IMR-90 (cell line): ENCODE measurements around the gene DALRD3. TPM values are rescaled to one million over a fixed set of nuclear protein-coding genes. Genes with fewer than 3 reads are reported as not detected.

Source experiments
- ATAC-seq: fragments of 200-7000 bp; cut with Tn5 transposase; 2 replicates; pipeline ENCODE4 v1.9.1; 2020; ENCODE audit warnings: low read depth, mild to moderate bottlenecking, moderate library complexity
- BruUV-seq: library from RNA; stranded (reverse); fragments of 400-500 nt; replicated peaks from 2 replicates; lab custom pipeline; 2021; lab: Mats Ljungman, UMichigan
- CTCF ChIA-PET: fragments of 300-600 bp; formaldehyde crosslinking; extraction: SDS; loops from one replicate; lab custom pipeline; 2021; ENCODE audit warnings: antibody characterized with exemption; lab: Yijun Ruan, JAX
- POLR2A ChIA-PET: fragments of 300-600 bp; sonication (Branson Sonifier 250); formaldehyde crosslinking; loops from one replicate; lab custom pipeline; 2022; ENCODE audit warnings: antibody characterized with exemption; ENCODE audit not compliant: unreplicated experiment; lab: Charles Lee
- DNase-seq: peaks from one replicate; pipeline ENCODE4 v3.0.0; 2013
- H2AFZ ChIP-seq: replicated peaks from 2 replicates; pipeline ENCODE3; 2013; ENCODE audit warnings: low read length, mild to moderate bottlenecking; ENCODE audit not compliant: poor library complexity
- H2AK5ac ChIP-seq: 2 replicates; pipeline ENCODE4 v1.6.1; 2013; ENCODE audit warnings: low read depth, low read length, inconsistent platforms
- H2AK9ac ChIP-seq: replicated peaks from 2 replicates; pipeline ENCODE3; 2013; ENCODE audit warnings: mild to moderate bottlenecking, low read depth, low read length, moderate library complexity; ENCODE audit not compliant: poor library complexity
- H2BK120ac ChIP-seq: 2 replicates; pipeline ENCODE4 v1.6.1; 2013; ENCODE audit warnings: low read depth, low read length, inconsistent platforms
- H2BK15ac ChIP-seq: 3 replicates; pipeline ENCODE4 v1.6.1; 2013; ENCODE audit warnings: low read depth, low read length, inconsistent platforms
- H2BK20ac ChIP-seq: 2 replicates; pipeline ENCODE4 v1.6.1; 2013; ENCODE audit warnings: low read depth, mild to moderate bottlenecking, inconsistent platforms, low read length, moderate library complexity
- H2BK5ac ChIP-seq: 2 replicates; pipeline ENCODE4 v1.6.1; 2013; ENCODE audit warnings: mild to moderate bottlenecking, low read depth, low read length, inconsistent platforms; ENCODE audit not compliant: poor library complexity, severe bottlenecking
- H3K14ac ChIP-seq: replicated peaks from 2 replicates; pipeline ENCODE4 v1.6.1; 2013; ENCODE audit warnings: low read depth, low read length, inconsistent platforms
- H3K18ac ChIP-seq: 2 replicates; pipeline ENCODE4 v1.6.1; 2013; ENCODE audit warnings: low read depth, low read length, control low read depth
- H3K23ac ChIP-seq: 2 replicates; pipeline ENCODE4 v1.6.1; 2013; ENCODE audit warnings: low read depth, low read length, inconsistent platforms
- H3K27ac ChIP-seq: 2 replicates; pipeline ENCODE4 v1.5.1; 2013; ENCODE audit warnings: mild to moderate bottlenecking, control low read depth, low read length; ENCODE audit not compliant: insufficient read depth
- H3K27me3 ChIP-seq: 2 replicates; pipeline ENCODE4 v1.6.1; 2013; ENCODE audit warnings: low read length; ENCODE audit not compliant: control insufficient read depth, insufficient read depth
- H3K36me3 ChIP-seq: 2 replicates; pipeline ENCODE4 v1.6.1; 2013; ENCODE audit warnings: low read length, mixed read lengths; ENCODE audit not compliant: control insufficient read depth, insufficient read depth
- H3K4ac ChIP-seq: 2 replicates; pipeline ENCODE4 v1.6.1; 2013; ENCODE audit warnings: low read depth, low read length, inconsistent platforms
- H3K4me1 ChIP-seq: 2 replicates; pipeline ENCODE4 v1.6.1; 2013; ENCODE audit warnings: low read length, mixed read lengths; ENCODE audit not compliant: control insufficient read depth, insufficient read depth
- H3K4me2 ChIP-seq: 2 replicates; pipeline ENCODE4 v1.6.1; 2013; ENCODE audit warnings: low read depth, mild to moderate bottlenecking, control low read depth, low read length, moderate library complexity
- H3K4me3 ChIP-seq: 2 replicates; pipeline ENCODE4 v1.5.1; 2013; ENCODE audit warnings: low read depth, mild to moderate bottlenecking, control low read depth, low read length, moderate library complexity; ENCODE audit not compliant: insufficient read depth
- H3K56ac ChIP-seq: 2 replicates; pipeline ENCODE4 v1.6.1; 2013; ENCODE audit warnings: low read length, inconsistent platforms; ENCODE audit not compliant: insufficient read depth; ENCODE audit errors: extremely low read depth
- H3K79me1 ChIP-seq, 2 experiments: 2 replicates each; pipeline ENCODE4 v1.6.1; 2013; ENCODE audit warnings: low read length in 2 of 2, inconsistent platforms in 1 of 2, low read depth in 1 of 2
- H3K9ac ChIP-seq: 2 replicates; pipeline ENCODE4 v1.6.1; 2013; ENCODE audit warnings: low read depth, low read length, control low read depth
- H3K9me1 ChIP-seq: 2 replicates; pipeline ENCODE4 v1.6.1; 2013; ENCODE audit warnings: low read length, inconsistent platforms; ENCODE audit not compliant: insufficient read depth
- H3K9me3 ChIP-seq: 2 replicates; pipeline ENCODE4 v1.6.1; 2013; ENCODE audit warnings: low read length; ENCODE audit not compliant: control insufficient read depth, insufficient read depth
- H4K20me1 ChIP-seq: 2 replicates; pipeline ENCODE4 v1.6.1; 2013; ENCODE audit warnings: low read length, inconsistent platforms; ENCODE audit not compliant: insufficient read depth
- H4K5ac ChIP-seq: 2 replicates; pipeline ENCODE4 v1.6.1; 2013; ENCODE audit warnings: mild to moderate bottlenecking, low read depth, low read length, control low read depth
- H4K8ac ChIP-seq, 2 experiments: 2 replicates each; pipeline ENCODE4 v1.6.1; 2013; ENCODE audit warnings: low read depth in 2 of 2, low read length in 2 of 2, control low read depth in 1 of 2, inconsistent platforms in 1 of 2
- H4K91ac ChIP-seq: 2 replicates; pipeline ENCODE4 v1.6.1; 2013; ENCODE audit warnings: low read depth, low read length, inconsistent platforms; ENCODE audit not compliant: insufficient read depth
- BHLHE40 ChIP-seq: fragments of 150-350 bp; IDR thresholded peaks from 2 replicates; pipeline ENCODE4 v1.6.1; 2016; ENCODE audit warnings: mild to moderate bottlenecking, low read depth, low read length
- CEBPB ChIP-seq: IDR thresholded peaks from 2 replicates; pipeline ENCODE4 v1.6.1; 2012; ENCODE audit warnings: low read depth, low read length, improper control_type of control experiment
- MAZ ChIP-seq: IDR thresholded peaks from 2 replicates; pipeline ENCODE4 v1.6.1; 2012; ENCODE audit warnings: low read depth, mild to moderate bottlenecking, low read length, improper control_type of control experiment, moderate library complexity, borderline replicate concordance
- MXI1 ChIP-seq: IDR thresholded peaks from 2 replicates; pipeline ENCODE4 v1.6.1; 2012; ENCODE audit warnings: low read depth, mild to moderate bottlenecking, low read length, moderate library complexity, borderline replicate concordance
- NFE2L2 ChIP-seq: fragments of 150-350 bp; IDR thresholded peaks from 2 replicates; pipeline ENCODE4 v1.6.1; 2016; ENCODE audit warnings: low read depth, mild to moderate bottlenecking, low read length
- POLR2A ChIP-seq: IDR thresholded peaks from 2 replicates; pipeline ENCODE4 v1.6.1; 2012; ENCODE audit warnings: mild to moderate bottlenecking, low read depth, low read length
- SMC3 ChIP-seq: fragments of 150-350 bp; IDR thresholded peaks from 2 replicates; pipeline ENCODE4 v1.6.1; 2016; ENCODE audit warnings: low read depth, mild to moderate bottlenecking, antibody characterized with exemption, low read length, moderate library complexity
- dilution Hi-C: fragments of 300-500 bp; cut with HindIII; formaldehyde crosslinking; loops from one replicate; pipeline ENCODE4 v1.14.3; 2018; ENCODE audit warnings: low sequenced_read_pairs; ENCODE audit not compliant: unreplicated experiment
- in situ Hi-C: fragments of 300-500 bp; cut with MboI; formaldehyde crosslinking; loops from 3 replicates; pipeline ENCODE4 v1.14.3; 2019; ENCODE audit warnings: low sequenced_read_pairs, inconsistent platforms, mixed read lengths
- intact Hi-C: fragments of 100-400 bp; cut with micrococcal nuclease; formaldehyde crosslinking; loops from 2 replicates; pipeline ENCODE4 v1.10.0; 2022
- polyA plus RNA-seq, 3 experiments: library from polyadenylated mRNA; depleted of rRNA; stranded (reverse); fragments of >200 nt; gene quantifications; 2 replicates each; pipeline ENCODE4 v1.2.3, GENCODE V29; 2012; ENCODE audit warnings: low replicate concordance in 1 of 3
- total RNA-seq: library from RNA; depleted of rRNA; stranded (reverse); fragments of >200 nt; gene quantifications from 2 replicates; pipeline ENCODE4 v1.2.3, GENCODE V29; 2012
- TF ChIP-seq, protein P1 (sequence below): conservative IDR thresholded peaks from 2 replicates; pipeline ENCODE4 v1.5.1; 2012; ENCODE audit warnings: mild to moderate bottlenecking, low read depth, low read length, improper control_type of control experiment
- TF ChIP-seq, protein P2 (sequence below): fragments of 150-350 bp; IDR thresholded peaks from 2 replicates; pipeline ENCODE4 v1.6.1; 2017; ENCODE audit warnings: mild to moderate bottlenecking, antibody characterized with exemption, low read length, low read depth
- TF ChIP-seq, protein P3 (sequence below): fragments of 150-350 bp; IDR thresholded peaks from 2 replicates; pipeline ENCODE4 v1.6.1; 2016; ENCODE audit warnings: low read depth, mild to moderate bottlenecking, low read length, moderate library complexity, borderline replicate concordance

The DALRD3 gene
- total and polyA plus RNA-seq, 2 of the 4 experiments (the other 2 are of a cell fraction): 27.8 to 42.2 TPM

DNA sequence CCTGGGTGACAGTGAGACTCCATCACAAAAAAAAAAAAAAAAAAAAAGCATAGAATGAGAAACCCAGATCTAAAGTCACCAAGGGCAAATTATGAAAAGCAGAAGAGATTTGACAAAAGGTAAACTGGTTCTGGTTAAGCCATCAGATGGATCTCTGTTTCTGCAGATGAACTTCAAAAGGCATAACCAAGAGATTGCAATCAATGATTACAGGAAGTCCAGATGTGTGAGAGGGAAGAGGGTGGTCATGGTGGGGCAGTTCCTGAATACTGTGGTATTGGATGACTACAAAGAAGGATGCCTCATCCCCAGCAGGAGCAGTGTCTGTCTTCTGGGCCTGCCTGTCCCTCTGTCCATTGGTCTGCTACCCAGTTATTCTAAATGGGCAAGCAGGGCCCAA lies 24.5 kb downstream of the DALRD3 start:
- BruUV-seq: no TSS peak
- Histone ChIP-seq H4K91ac (no peak overlapping the region), H2BK120ac (no peak overlapping the region), H3K14ac (no peak overlapping the region), H2BK20ac (no peak overlapping the region), H3K4ac (no peak overlapping the region), H2AK5ac (no peak overlapping the region), H3K4me3 (no peak overlapping the region), H4K8ac (no peak overlapping the region), H3K9me1 (peaks cover 7% of the 10 kb centered on the region), H3K23ac (no peak overlapping the region), H3K18ac (no peak overlapping the region), H3K36me3 (peaks cover 3% of the 10 kb centered on the region; the same call in 1 of the 2 replicates), H3K27me3 (no peaks in the 10 kb centered on the region), H3K4me1 (peaks cover 14% of the 10 kb centered on the region), H2AFZ (no peak overlapping the region), H3K4me2 (no peak overlapping the region), H4K20me1 (no peaks in the 10 kb centered on the region; the same call in 1 of the 2 replicates), H3K9ac (no peak overlapping the region), H2BK5ac (no peak overlapping the region), H2AK9ac (no peak overlapping the region), H4K5ac (no peak overlapping the region), H3K79me1 (peaks cover 49 to 66% of the 10 kb centered on the region in 2 experiments), H3K56ac (no peak overlapping the region), H2BK15ac (no peak overlapping the region), H3K9me3 (no peaks in the 10 kb centered on the region), H3K27ac (no peak overlapping the region)
- DNase-seq (no peak), ATAC-seq (no peak)
- CTCF ChIA-PET: no interaction called here
- dilution Hi-C loops (no loop called here), in situ Hi-C loops (no loop called here), intact Hi-C loops (no loop called here)
- POLR2A ChIA-PET: no interaction called here
- TF ChIP-seq BHLHE40: no peak
- no peak for TF ChIP-seq MXI1
- TF ChIP-seq CEBPB: no peak
- TF ChIP-seq MAZ: no peak
- TF ChIP-seq, protein P1, sequence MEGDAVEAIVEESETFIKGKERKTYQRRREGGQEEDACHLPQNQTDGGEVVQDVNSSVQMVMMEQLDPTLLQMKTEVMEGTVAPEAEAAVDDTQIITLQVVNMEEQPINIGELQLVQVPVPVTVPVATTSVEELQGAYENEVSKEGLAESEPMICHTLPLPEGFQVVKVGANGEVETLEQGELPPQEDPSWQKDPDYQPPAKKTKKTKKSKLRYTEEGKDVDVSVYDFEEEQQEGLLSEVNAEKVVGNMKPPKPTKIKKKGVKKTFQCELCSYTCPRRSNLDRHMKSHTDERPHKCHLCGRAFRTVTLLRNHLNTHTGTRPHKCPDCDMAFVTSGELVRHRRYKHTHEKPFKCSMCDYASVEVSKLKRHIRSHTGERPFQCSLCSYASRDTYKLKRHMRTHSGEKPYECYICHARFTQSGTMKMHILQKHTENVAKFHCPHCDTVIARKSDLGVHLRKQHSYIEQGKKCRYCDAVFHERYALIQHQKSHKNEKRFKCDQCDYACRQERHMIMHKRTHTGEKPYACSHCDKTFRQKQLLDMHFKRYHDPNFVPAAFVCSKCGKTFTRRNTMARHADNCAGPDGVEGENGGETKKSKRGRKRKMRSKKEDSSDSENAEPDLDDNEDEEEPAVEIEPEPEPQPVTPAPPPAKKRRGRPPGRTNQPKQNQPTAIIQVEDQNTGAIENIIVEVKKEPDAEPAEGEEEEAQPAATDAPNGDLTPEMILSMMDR: no peak
- no peak for TF ChIP-seq SMC3
- TF ChIP-seq, protein P2, sequence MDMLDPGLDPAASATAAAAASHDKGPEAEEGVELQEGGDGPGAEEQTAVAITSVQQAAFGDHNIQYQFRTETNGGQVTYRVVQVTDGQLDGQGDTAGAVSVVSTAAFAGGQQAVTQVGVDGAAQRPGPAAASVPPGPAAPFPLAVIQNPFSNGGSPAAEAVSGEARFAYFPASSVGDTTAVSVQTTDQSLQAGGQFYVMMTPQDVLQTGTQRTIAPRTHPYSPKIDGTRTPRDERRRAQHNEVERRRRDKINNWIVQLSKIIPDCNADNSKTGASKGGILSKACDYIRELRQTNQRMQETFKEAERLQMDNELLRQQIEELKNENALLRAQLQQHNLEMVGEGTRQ: no peak
- TF ChIP-seq, protein P3, sequence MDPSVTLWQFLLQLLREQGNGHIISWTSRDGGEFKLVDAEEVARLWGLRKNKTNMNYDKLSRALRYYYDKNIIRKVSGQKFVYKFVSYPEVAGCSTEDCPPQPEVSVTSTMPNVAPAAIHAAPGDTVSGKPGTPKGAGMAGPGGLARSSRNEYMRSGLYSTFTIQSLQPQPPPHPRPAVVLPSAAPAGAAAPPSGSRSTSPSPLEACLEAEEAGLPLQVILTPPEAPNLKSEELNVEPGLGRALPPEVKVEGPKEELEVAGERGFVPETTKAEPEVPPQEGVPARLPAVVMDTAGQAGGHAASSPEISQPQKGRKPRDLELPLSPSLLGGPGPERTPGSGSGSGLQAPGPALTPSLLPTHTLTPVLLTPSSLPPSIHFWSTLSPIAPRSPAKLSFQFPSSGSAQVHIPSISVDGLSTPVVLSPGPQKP: no peak
- TF ChIP-seq NFE2L2: no peak
- TF ChIP-seq POLR2A: no peak
